GM21717 (cell line): ENCODE measurements around the gene HYLS1.

ENCODE experiments used
- ATAC-seq: cut with Tn5 transposase; IDR thresholded peaks from one replicate; pipeline ENCODE4 v1.9.1; 2021; ENCODE audit warnings: mild to moderate bottlenecking, moderate library complexity; ENCODE audit not compliant: unreplicated experiment

The HYLS1 gene

DNA sequence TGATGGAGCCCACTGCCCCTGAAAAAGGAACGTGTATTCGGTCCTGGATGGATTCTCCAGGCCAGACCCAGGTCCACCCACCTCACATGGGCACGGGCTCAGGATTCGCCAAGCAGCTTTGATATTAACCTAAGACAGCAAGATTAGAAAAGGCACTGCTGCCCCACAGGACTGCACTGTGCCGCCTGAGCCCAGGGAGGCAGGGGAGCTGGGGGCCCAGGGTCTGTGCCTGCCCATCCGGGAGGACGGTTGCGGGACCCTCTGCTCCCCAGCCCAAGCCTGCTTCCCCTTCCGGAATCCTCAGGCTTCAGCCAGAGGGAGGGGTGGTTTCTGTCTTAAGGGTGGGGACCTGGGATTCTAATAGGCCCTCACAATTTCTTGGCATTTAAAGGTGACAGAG, 44.8 kb downstream of the HYLS1 start:
- ATAC-seq: no peak

DNA sequence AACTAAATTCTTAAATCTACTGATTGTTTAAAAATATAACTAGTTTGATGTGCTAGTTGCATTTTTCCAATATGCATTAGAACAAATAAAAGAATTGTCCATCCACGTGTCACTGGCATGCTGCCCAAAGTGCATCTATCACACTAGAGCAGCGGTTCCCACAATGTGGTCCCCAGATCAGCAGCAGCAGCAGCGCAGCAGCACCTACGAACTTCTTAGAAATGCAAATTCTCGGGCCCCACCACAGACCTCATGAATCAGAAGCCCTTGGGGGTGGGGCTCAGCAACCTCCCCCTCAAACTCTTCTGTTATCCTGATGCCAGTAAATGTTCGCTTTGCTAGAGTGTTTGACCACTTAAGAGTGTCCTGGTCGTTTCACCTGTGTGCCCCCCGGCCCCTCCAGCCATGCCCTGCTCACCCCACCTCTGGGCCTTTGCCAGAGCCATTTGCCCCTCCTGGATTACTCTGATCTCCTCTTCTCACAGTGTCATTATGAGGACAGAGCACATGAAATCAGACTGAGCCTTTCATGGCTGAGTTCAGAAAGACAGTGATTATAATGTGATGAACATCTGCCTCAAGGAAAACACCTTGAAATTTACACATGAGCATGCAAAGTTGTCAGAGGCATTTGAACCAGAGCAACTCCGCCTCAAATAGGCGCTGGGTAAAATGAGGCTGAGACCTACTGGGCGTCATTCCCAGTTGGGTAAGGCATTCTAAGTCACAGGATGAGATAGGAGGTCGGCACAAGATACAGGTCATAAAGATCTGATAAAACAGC, 45.8 kb downstream of the HYLS1 start:
- ATAC-seq: no peak

GRCh38 chr11:125934473-125934872, 47.0 kb downstream of the HYLS1 start:
- no peak for ATAC-seq

- no peak for ATAC-seq
Measured at GRCh38 chr11:125935056-125935455, 47.6 kb downstream of the HYLS1 start.

- ATAC-seq: no peak
Measured at GRCh38 chr11:125935618-125936199, 48.2 kb downstream of the HYLS1 start.

GRCh38 chr11:125938418-125938817, 51.0 kb downstream of the HYLS1 start:
- no peak for ATAC-seq

GRCh38 chr11:125939081-125939521, 51.6 kb downstream of the HYLS1 start:
- no peak for ATAC-seq

GRCh38 chr11:125940145-125940544, 52.7 kb downstream of the HYLS1 start:
- ATAC-seq: no peak

DNA sequence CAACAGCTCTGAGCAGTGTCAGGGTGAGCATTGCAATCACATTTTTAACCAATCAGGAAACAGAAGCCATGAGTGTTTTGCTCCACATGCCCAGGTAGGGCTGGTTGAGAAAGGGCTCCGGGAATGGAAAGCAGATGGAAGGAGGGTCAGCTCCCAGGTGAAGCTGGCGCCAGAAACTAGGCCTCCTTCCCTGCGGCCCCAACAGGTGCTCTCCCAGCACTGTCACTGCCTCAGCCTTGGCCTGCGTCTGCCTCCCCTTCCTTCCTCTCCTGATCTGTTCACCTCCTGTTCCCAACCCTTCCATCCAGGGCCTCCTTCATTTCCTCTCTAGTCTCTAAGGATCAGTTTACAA, 53.8 kb downstream of the HYLS1 start:
- ATAC-seq: no peak

- ATAC-seq: peak; percentile 49
Measured at GRCh38 chr11:125941619-125942611, 54.4 kb downstream of the HYLS1 start.

DNA sequence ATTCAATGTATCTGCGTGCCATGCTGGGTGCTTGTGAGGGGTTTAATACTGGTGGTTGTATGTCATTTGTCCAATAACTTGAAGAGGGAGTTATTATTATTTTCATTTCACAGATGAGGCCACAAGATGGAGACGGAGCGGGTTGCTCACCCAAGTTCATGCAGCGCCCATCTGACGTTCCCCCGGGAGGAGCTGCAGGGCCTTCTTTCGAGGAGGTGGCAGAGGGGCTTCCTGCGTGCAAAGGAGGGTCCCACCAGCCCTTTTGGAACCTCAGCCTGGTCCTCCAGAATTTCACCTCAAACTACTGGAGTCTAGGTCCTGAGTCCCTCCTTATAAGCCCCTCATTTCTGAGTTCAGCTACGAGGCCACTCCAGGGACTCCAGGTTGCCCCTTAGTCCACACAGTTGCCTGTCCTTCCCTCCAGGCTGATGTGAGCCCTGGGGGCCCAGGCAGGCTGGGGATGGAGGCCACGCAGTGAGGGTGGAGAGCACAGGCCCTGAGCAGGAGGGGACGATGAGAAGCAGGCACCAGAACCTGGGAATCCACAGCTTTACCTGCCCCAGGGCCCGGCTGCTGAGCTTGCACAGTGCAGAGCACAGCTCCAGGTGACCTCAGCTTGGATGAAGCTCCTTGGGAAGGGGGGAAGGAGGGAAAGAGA, 55.4 kb downstream of the HYLS1 start:
- no peak for ATAC-seq

DNA sequence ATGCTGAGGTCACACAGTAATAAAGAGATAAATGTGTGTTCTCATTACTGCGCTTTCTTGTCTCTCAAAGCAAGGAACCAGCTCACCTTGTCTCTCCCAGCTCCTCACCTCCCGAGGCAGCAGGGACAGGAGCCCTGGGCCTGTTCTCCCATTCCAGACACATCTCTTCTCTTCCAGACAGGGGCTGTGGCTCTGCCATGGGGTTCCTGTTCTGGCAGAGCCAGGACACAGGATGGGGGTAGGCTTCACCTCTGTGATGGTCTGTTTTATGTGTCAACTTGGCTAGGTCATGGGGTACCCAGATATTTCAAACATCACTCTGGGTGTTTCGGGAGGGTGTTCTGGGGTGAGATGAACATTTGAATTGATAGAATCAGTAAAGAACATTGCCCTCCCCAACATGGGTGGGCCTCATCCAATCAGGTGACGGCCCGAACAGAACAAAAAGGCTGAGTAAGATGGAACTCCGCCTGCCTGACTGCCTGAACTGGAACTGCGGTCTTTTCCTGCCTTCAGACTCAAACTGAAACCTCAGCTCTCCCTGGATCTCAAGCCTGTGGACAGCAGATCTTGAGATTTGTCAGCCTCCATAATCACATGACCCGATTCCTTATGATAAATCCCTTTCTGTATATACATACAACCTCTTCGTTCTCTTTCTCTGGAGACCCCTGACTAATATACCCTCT, 56.3 kb downstream of the HYLS1 start:
- no peak for ATAC-seq

GRCh38 chr11:125944350-125945010, 57.0 kb downstream of the HYLS1 start:
- no peak for ATAC-seq

DNA sequence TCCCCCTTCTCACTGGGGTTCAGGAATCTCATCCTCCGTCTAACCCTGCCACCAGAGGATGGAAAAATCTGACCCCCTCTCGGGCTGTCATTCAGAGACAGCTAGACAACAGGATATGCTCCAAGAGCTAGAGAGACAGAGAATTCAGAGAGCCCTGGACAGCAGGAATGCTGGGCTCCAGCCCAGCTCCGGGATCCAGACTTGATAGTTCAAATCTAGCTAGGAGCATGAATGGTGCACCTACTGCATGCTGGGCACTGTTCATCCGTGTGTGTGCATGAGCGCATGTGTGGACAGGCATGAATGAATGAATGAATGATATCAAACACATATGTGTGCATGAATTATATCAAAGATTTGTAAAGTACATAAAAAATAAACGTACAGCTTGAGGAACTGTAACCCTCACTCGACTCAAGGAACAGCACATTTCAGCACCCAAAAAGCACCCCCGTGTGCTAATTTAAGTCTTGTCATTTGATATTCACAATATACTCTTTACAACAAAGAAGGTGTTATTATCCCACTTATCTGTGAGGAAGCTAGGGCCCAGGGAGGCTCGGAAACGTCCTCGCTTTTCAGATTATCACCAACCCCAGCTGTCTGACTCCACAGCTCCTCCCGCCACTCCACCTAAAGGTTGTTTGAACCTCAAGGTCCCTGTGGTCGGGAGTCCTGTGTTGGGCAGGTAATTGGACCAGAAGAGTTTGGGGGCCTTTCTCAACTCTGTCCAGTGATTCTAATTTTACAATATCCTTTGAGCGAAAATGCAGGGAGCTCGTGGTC, 57.7 kb downstream of the HYLS1 start:
- ATAC-seq: no peak

GRCh38 chr11:125945797-125946520, 58.5 kb downstream of the HYLS1 start, which contains the start of gene VSIG10L2:
TSS of gene VSIG10L2 (plus strand) at chr11:125946044. CDS start at chr11:125946056, 12 bp downstream.
- no peak for ATAC-seq

DNA sequence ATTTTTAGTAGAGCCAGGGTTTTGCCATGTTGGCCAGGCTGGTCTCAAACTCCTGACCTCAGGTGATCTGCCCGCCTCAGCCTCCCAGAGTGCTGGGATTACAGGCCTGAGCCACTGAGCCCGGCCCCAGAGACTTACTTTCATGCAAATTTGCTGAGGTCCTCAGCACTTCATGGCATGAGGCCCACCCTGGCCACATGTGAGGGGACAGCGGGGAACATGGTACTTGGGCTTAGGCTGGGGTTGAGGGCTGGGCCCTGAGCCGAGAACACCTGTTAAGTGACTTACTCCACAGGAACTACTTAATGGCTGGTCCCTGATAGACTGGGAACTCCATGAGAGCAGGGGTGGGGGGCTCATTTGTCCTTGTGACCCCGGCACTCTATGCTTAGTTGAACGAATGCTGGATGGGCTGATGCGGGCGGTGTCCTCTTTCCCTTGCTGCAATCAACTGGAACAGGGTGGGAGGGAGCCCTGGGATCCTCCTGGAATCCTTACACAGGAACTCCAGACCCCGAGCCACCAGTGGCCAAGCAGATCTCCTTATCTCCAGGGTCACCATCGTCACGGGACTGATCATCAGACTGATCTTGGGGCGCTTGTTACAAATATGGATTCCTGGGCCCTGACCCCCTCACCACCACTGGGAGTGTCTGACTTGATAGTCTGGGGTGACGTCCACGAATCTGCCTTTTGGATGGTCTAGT, 59.4 kb downstream of the HYLS1 start:
- no peak for ATAC-seq

DNA sequence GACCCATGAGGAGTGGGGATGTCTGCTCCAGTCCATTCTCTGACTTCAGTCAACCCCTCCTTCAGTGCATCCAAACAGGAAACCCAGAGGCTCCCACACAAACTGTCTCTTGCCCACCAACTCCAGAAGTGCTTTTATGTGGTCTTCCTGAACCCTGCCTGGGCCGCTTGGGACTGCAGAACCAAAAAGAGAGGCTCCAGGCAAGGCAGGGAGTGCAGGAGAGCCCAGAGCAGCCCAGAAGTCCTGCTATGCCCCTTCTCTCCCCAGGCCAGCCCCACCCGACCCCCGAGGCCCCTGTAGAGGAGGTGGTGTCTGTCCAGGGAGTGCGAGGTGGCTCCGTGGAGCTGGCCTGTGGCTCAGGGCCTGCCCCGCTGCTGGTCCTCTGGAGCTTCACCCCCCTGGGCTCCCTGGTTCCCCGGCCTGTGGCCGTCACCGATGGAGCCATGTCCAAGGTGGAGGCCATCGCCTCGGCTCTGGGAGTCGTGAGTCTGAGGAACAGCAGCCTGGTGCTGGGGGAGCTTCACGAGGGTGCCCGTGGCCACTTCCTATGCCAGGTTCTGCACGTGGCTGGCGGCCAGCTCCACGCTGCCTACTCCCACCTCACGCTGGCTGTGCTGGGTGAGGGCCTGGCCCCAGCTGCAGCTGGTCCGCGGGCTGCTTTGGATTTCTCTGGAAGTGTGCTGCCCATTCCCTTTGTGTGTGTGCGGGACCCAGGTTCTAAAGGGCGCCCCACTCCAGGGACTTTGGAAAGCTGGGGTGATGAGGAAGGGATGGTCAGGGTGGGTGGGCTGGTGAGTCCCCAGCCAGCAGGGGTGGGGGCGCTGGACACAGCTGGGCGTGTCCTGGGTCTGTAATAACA, 60.2 kb downstream of the HYLS1 start:
- no peak for ATAC-seq
